NCI-H146 treated with DMSO at 0.1 percent for 48 hours (cell line): ENCODE results near the gene CX3CL1.
"Not testable (repeated sequence)": the region's sequence is repeated elsewhere in the genome, so short reads cannot be mapped to it uniquely, and the experiment has no call there.

ENCODE experiments used
- DNase-seq: peaks from one replicate; lab custom pipeline; 2025; ENCODE audit not compliant: unreplicated experiment; lab: John Stamatoyannopoulos, UW

The CX3CL1 gene

DNA sequence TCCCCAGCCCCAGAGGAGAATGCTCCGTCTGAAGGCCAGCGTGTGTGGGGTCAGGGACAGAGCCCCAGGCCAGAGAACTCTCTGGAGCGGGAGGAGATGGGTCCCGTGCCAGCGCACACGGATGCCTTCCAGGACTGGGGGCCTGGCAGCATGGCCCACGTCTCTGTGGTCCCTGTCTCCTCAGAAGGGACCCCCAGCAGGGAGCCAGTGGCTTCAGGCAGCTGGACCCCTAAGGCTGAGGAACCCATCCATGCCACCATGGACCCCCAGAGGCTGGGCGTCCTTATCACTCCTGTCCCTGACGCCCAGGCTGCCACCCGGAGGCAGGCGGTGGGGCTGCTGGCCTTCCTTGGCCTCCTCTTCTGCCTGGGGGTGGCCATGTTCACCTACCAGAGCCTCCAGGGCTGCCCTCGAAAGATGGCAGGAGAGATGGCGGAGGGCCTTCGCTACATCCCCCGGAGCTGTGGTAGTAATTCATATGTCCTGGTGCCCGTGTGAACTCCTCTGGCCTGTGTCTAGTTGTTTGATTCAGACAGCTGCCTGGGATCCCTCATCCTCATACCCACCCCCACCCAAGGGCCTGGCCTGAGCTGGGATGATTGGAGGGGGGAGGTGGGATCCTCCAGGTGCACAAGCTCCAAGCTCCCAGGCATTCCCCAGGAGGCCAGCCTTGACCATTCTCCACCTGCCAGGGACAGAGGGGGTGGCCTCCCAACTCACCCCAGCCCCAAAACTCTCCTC lies 10.4 kb downstream of the CX3CL1 start:
- no peak for DNase-seq

- no peak for DNase-seq
Observed at GRCh38 chr16:57383276-57384247, 11.3 kb downstream of the CX3CL1 start.

DNA sequence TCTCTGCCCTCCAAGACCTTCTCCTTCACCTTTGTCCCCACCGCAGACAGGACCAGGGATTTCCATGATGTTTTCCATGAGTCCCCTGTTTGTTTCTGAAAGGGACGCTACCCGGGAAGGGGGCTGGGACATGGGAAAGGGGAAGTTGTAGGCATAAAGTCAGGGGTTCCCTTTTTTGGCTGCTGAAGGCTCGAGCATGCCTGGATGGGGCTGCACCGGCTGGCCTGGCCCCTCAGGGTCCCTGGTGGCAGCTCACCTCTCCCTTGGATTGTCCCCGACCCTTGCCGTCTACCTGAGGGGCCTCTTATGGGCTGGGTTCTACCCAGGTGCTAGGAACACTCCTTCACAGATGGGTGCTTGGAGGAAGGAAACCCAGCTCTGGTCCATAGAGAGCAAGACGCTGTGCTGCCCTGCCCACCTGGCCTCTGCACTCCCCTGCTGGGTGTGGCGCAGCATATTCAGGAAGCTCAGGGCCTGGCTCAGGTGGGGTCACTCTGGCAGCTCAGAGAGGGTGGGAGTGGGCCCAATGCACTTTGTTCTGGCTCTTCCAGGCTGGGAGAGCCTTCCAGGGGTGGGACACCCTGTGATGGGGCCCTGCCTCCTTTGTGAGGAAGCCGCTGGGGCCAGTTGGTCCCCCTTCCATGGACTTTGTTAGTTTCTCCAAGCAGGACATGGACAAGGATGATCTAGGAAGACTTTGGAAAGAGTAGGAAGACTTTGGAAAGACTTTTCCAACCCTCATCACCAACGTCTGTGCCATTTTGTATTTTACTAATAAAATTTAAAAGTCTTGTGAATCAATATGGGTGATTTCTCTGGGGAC lies 12.2 kb downstream of the CX3CL1 start:
- no peak for DNase-seq

DNA sequence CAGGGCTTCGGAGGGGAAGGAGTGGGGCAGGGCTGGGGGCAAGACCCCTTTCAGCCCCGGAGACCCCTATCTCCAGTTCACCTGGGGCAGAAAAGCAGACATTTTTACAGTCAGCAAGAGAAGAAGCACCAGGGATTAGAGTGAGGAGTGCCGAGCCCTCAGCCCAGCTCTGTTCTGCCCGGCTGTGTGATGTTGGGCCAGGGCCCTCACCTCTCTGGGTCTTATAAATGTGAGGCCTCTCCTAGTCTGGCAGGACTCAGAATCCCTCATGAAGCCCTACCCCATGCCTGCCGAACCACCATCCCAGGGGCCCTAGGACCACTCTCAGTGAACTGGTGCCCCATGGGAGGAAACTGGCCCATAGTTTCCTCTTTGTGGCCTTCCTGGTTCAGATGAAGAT lies 12.8 kb downstream of the CX3CL1 start:
- no peak for DNase-seq

DNA sequence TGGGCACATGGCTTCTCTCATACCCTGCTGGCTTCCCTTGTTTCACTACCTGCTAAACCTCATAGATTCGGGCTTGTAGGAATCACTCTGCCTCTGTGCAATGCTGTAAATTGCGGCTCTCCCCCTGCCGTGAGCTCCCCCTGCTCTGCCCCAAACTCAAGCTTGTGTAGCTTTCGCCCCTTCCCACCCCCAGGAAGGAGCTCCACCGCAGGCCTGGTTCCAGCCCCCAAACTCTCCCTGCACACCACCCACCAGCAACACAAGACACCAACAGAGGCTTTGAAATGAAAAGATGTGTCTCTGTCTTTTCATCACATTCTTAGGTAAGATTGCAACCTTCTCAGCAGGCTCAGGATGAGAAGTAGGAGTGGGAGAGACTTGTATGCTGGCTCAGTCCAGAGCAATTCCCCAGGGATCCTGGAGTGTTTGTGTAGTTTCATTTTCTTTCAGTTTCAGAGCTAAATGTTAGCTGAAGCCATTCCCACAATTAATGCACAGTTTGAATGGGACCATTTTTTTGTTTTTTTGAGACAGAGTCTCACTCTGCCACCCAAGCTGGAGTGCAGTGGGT lies 14.2 kb downstream of the CX3CL1 start:
- DNase-seq: no peak

- DNase-seq: no peak
Observed at GRCh38 chr16:57387598-57388354, 15.5 kb downstream of the CX3CL1 start.

DNA sequence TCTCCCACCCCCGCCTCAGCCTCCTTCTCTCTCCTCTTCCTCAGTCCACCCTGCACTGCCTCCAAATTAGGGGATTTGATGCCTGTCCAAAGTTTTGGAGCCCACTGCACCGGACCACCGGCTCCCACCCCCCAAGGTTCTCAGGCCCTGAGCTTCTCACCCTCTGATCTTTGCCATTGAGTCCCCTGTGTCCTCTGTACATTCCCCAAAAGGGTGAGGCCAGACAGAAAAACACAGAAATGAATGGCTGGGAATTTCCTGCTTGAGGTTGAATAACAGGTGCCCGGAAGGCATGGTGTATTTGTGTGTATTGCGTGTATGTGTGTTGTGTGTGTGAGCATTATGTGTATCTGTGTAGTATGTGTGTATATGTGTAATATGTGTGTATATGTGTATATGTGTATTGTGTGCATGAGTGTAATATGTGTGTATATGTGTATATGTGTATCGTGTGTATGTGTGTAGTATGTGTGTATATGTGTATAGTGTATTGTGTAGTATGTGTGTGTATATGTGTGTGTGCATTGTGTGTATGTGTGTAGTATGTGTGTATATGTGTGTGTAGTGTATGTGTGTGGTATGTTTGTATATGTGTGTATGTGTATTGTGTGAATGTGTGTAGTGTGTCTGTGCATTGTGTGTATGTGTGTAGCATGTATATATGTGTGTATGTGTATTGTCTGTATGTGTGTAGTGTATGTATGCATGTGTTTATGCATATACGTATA lies 16.2 kb downstream of the CX3CL1 start:
- no peak for DNase-seq

GRCh38 chr16:57389087-57389468 lies 16.8 kb downstream of the CX3CL1 start:
- DNase-seq: no peak

- no peak for DNase-seq
Observed at GRCh38 chr16:57390636-57391295, 18.5 kb downstream of the CX3CL1 start.

DNA sequence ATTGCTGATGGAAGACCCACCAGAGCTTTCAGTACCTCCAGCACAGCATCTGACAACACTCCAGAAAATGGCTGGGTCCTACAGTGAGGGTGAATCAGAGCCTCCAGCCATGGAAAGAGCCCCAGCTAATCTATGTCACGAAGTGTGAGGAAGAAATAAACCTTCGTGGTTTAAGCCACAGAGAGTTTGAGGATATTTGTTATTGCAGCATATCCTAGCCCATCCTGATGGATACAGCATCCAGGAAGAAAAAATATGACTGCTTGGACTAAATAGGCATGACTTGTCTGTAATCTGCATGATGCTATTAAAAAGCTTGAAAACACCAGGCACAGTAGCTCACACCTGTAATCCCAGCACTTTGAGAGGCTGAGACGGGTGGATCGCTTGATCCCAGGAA lies 19.0 kb downstream of the CX3CL1 start:
- no peak for DNase-seq

GRCh38 chr16:57391708-57392107 lies 19.4 kb downstream of the CX3CL1 start:
- no peak for DNase-seq

- DNase-seq: no peak
Observed at GRCh38 chr16:57392694-57393093, 20.4 kb downstream of the CX3CL1 start.

- DNase-seq: no peak
Observed at GRCh38 chr16:57394444-57394843, 22.2 kb downstream of the CX3CL1 start.

DNA sequence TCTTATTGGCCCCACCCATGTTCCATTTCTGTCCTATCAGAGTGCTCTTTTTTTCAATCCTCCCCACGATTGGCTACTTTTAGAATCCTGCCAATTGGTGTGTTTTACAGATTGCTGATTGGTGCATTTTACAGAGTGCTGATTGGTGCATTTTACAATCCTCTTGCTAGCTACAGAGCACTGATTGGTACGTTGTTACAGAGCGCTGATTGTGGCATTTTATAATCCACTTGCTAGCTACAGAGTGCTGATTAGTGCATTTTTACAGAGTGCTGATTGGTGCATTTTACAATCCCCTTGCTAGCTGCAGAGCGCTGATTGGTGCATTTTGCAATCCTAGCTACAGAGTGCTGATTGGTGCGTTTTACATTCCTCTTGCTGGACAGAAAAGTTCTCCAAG lies 22.7 kb downstream of the CX3CL1 start:
- DNase-seq: no peak

DNA sequence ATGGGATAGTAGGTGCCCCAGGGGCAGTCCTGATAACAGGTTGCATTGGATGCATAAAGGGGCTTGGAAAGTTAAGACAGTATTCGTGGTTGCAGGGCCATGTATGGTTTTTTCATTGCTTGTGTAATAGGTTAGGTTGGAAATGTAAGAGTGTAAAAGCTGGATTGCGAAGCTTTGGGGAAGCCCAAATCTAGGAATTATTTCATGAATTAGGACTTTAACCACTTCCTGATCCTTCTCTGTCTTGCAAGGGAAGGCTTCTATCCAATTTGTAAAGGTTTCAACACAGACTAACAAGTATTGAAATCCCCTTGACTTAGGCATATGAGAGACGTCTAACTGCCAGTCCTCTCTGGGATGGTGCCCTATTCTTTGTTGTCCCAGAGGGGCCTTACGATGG lies 24.5 kb downstream of the CX3CL1 start:
- no peak for DNase-seq

GRCh38 chr16:57397493-57397892 lies 25.2 kb downstream of the CX3CL1 start:
- DNase-seq: not testable (repeated sequence)

GRCh38 chr16:57401943-57402640 lies 29.8 kb downstream of the CX3CL1 start:
- no peak for DNase-seq
